ENCODE data around the gene UBE3B. TPM values are rescaled to one million over a fixed set of nuclear protein-coding genes. Genes with fewer than 3 reads are reported as not detected.

The UBE3B gene
- total RNA-seq, 1 experiment from 2014 or later = 38.6 TPM

GRCh38 chr12:109523504-109523903, 46.1 kb downstream of the UBE3B start:
- intact Hi-C loops (cut with micrococcal nuclease) = no loop called here
- DNase-seq (ENCODE audit: unreplicated experiment) = no peak
- Mint-ChIP-seq H3K4me3 (ENCODE audit: unreplicated experiment) (no peak overlapping the region), H3K4me1 (ENCODE audit: insufficient read depth, unreplicated experiment) (no peaks in the 10 kb centered on the region), H3K27me3 (ENCODE audit: insufficient read depth, unreplicated experiment) (no peaks in the 10 kb centered on the region), H3K27ac (ENCODE audit: low read depth, unreplicated experiment) (no peak overlapping the region), H3K9me3 (ENCODE audit: unreplicated experiment) (no peaks in the 10 kb centered on the region), H3K36me3 (ENCODE audit: insufficient read depth, unreplicated experiment) (peaks cover 77% of the 10 kb centered on the region)
- POLR2A ChIA-PET = interaction anchor here (0.6 kb wide), 1 partner anchor 26 kb away, joined by 3 read pairs; no protein-coding TSS in a partner anchor
- TF ChIP-seq CTCF (IDR thresholded peaks at IDR 0.05; ENCODE audit: unreplicated experiment) = no peak
- CTCF ChIA-PET = interaction anchor here (0.8 to 1.4 kb wide), 4 partner anchors 14 to 405 kb away, joined by 3 to 7 read pairs (median 4); no protein-coding TSS in a partner anchor
- no TSS peak for BruUV-seq (replicated peaks)

- intact Hi-C loops (cut with micrococcal nuclease) = no loop called here
- DNase-seq (ENCODE audit: unreplicated experiment) = no peak
- H3K4me3 Mint-ChIP-seq (ENCODE audit: unreplicated experiment) = no peak overlapping the region
- no peak for TF ChIP-seq CTCF (IDR thresholded peaks at IDR 0.05; ENCODE audit: unreplicated experiment)
- no peaks in the 10 kb centered on the region for H3K4me1 Mint-ChIP-seq (ENCODE audit: insufficient read depth, unreplicated experiment)
- no TSS peak for BruUV-seq (replicated peaks)
- H3K36me3 Mint-ChIP-seq (ENCODE audit: insufficient read depth, unreplicated experiment) = peaks cover 71% of the 10 kb centered on the region
- ChIA-PET CTCF (interaction anchor here (0.6 to 1.7 kb wide), 7 partner anchors 9 to 273 kb away, joined by 3 to 7 read pairs (median 3); no protein-coding TSS in a partner anchor), POLR2A (no interaction called here)
- no peak overlapping the region for H3K27ac Mint-ChIP-seq (ENCODE audit: low read depth, unreplicated experiment)
- H3K9me3 Mint-ChIP-seq (ENCODE audit: unreplicated experiment) = no peaks in the 10 kb centered on the region
- no peaks in the 10 kb centered on the region for H3K27me3 Mint-ChIP-seq (ENCODE audit: insufficient read depth, unreplicated experiment)
These were observed 47.2 kb downstream of the UBE3B start for GRCh38 chr12:109524466-109525278.

- intact Hi-C loops (cut with micrococcal nuclease) = no loop called here
- POLR2A ChIA-PET = no interaction called here
- H3K27me3 Mint-ChIP-seq (ENCODE audit: insufficient read depth, unreplicated experiment) = no peaks in the 10 kb centered on the region
- H3K27ac Mint-ChIP-seq (ENCODE audit: low read depth, unreplicated experiment) = no peak overlapping the region
- H3K4me1 Mint-ChIP-seq (ENCODE audit: insufficient read depth, unreplicated experiment) = no peaks in the 10 kb centered on the region
- no peak for TF ChIP-seq CTCF (IDR thresholded peaks at IDR 0.05; ENCODE audit: unreplicated experiment)
- DNase-seq (ENCODE audit: unreplicated experiment) = no peak
- H3K4me3 Mint-ChIP-seq (ENCODE audit: unreplicated experiment) = no peak overlapping the region
- no TSS peak for BruUV-seq (replicated peaks)
- H3K9me3 Mint-ChIP-seq (ENCODE audit: unreplicated experiment) = no peaks in the 10 kb centered on the region
- CTCF ChIA-PET = interaction anchor here (0.6 to 1.7 kb wide), 6 partner anchors 9 to 895 kb away, joined by 3 to 7 read pairs (median 3); no protein-coding TSS in a partner anchor
- H3K36me3 Mint-ChIP-seq (ENCODE audit: insufficient read depth, unreplicated experiment) = peaks cover 65% of the 10 kb centered on the region
These were observed 47.8 kb downstream of the UBE3B start for GRCh38 chr12:109525279-109525585.

- Mint-ChIP-seq H3K27ac (ENCODE audit: low read depth, unreplicated experiment) (no peak overlapping the region), H3K4me1 (ENCODE audit: insufficient read depth, unreplicated experiment) (no peaks in the 10 kb centered on the region), H3K36me3 (ENCODE audit: insufficient read depth, unreplicated experiment) (peaks cover 53% of the 10 kb centered on the region), H3K9me3 (ENCODE audit: unreplicated experiment) (no peaks in the 10 kb centered on the region), H3K27me3 (ENCODE audit: insufficient read depth, unreplicated experiment) (no peaks in the 10 kb centered on the region), H3K4me3 (ENCODE audit: unreplicated experiment) (no peak overlapping the region)
- TF ChIP-seq CTCF (IDR thresholded peaks at IDR 0.05; ENCODE audit: unreplicated experiment) = no peak
- DNase-seq (ENCODE audit: unreplicated experiment) = no peak
- BruUV-seq (replicated peaks) = no TSS peak
- CTCF ChIA-PET = interaction anchor here (0.9 kb wide), 1 partner anchor 11 kb away, joined by 5 read pairs; no protein-coding TSS in a partner anchor
- POLR2A ChIA-PET = no interaction called here
- intact Hi-C loops (cut with micrococcal nuclease) = no loop called here
These were observed 50.2 kb downstream of the UBE3B start for GRCh38 chr12:109527489-109528123.

Data from MCF 10A (cell line).